ENCODE data around the gene CTNND2.

- TF ChIP-seq CTCF (IDR thresholded peaks at IDR 0.05) (no peak), EZH2 (IDR thresholded peaks at IDR 0.05) (no peak), EZH2phosphoT487 (IDR thresholded peaks at IDR 0.05) (no peak)
Measured at GRCh38 chr5:11675184-11675583, 229.1 kb downstream of the CTNND2 start.
